BJ (cell line): ENCODE measurements around the gene GOT1. TPM values are rescaled to one million over a fixed set of nuclear protein-coding genes. Genes with fewer than 3 reads are reported as not detected.

Experiments
- CTCF ChIA-PET: fragments of 350-600 bp; formaldehyde crosslinking; extraction: SDS; loops from one replicate; lab custom pipeline; 2021; ENCODE audit warnings: antibody characterized with exemption, inconsistent platforms; lab: Yijun Ruan, JAX
- POLR2A ChIA-PET: fragments of 300-600 bp; sonication (Branson Sonifier 250); formaldehyde crosslinking; extraction: SDS; loops from one replicate; lab custom pipeline; 2021; ENCODE audit warnings: antibody characterized with exemption; lab: Charles Lee
- DNase-seq: peaks from one replicate; pipeline ENCODE4 v3.0.0-alpha.2; 2011; ENCODE audit warnings: low read depth
- H3K27me3 ChIP-seq: 2 replicates; pipeline ENCODE4 v1.6.0; 2011; ENCODE audit warnings: low read length; ENCODE audit not compliant: control insufficient read depth, insufficient read depth
- H3K36me3 ChIP-seq: 2 replicates; pipeline ENCODE4 v1.5.1; 2011; ENCODE audit warnings: low read length; ENCODE audit not compliant: control insufficient read depth, insufficient read depth
- H3K4me3 ChIP-seq: 2 replicates; pipeline ENCODE4 v1.5.1; 2011; ENCODE audit warnings: low read depth, mild to moderate bottlenecking, control low read depth, low read length
- CTCF ChIP-seq: IDR thresholded peaks from 2 replicates; pipeline ENCODE4 v1.5.1; 2011; ENCODE audit warnings: low read depth, mild to moderate bottlenecking, control low read depth, inconsistent platforms, low read length, moderate library complexity; ENCODE audit not compliant: insufficient read depth
- polyA plus RNA-seq: library from polyadenylated mRNA; depleted of rRNA; stranded (reverse); fragments of >200 nt; gene quantifications from 2 replicates; pipeline ENCODE4 v1.2.3, GENCODE V29; 2011

GOT1 gene
- polyA plus RNA-seq, 1 experiment, result 41.4 TPM

GRCh38 chr10:99418910-99419624 is 11.4 kb downstream of the GOT1 start:
- CTCF ChIA-PET, result interaction anchor here (1.0 to 1.1 kb wide), 2 partner anchors 15 to 27 kb away, joined by 3 to 5 read pairs; no protein-coding TSS in a partner anchor
- H3K4me3 ChIP-seq, result no peak overlapping the region
- no peak for DNase-seq
- POLR2A ChIA-PET, result no interaction called here
- TF ChIP-seq CTCF, result no peak
- no peaks in the 10 kb centered on the region for H3K27me3 ChIP-seq
- H3K36me3 ChIP-seq, result peaks cover 3% of the 10 kb centered on the region; the same call in 1 of the 2 replicates

GRCh38 chr10:99412099-99412498 is 18.3 kb downstream of the GOT1 start:
- ChIA-PET POLR2A (interaction anchor here (0.6 kb wide), 1 partner anchor 51 kb away, joined by 5 read pairs; no protein-coding TSS in a partner anchor), CTCF (interaction anchor here (0.7 to 1.5 kb wide), 7 partner anchors 9 to 199 kb away, joined by 3 to 8 read pairs (median 3); partner anchors contain the start of gene GOT1)
- no peak for TF ChIP-seq CTCF

GRCh38 chr10:99411546-99411945 is 18.9 kb downstream of the GOT1 start:
- no peaks in the 10 kb centered on the region for H3K27me3 ChIP-seq
- no peak for DNase-seq
- ChIA-PET POLR2A (no interaction called here), CTCF (interaction anchor here (0.7 to 1.5 kb wide), 7 partner anchors 9 to 200 kb away, joined by 3 to 8 read pairs (median 3); partner anchors contain the start of gene GOT1)
- TF ChIP-seq CTCF, result no peak
- no peak overlapping the region for H3K4me3 ChIP-seq
- H3K36me3 ChIP-seq, result peaks cover under 1% of the 10 kb centered on the region; the same call in 1 of the 2 replicates

More at GRCh38 chr10:99412099-99412498, 18.3 kb downstream of the GOT1 start:
- no peak overlapping the region for H3K4me3 ChIP-seq
- DNase-seq, result no peak
- no peaks in the 10 kb centered on the region for H3K27me3 ChIP-seq
- H3K36me3 ChIP-seq, result no peaks in the 10 kb centered on the region; the same call in 1 of the 2 replicates

GRCh38 chr10:99410876-99411275 is 19.5 kb downstream of the GOT1 start:
- CTCF ChIA-PET, result interaction anchor here (1.4 kb wide), 1 partner anchor 13 kb away, joined by 3 read pairs; no protein-coding TSS in a partner anchor

More at GRCh38 chr10:99410876-99411275, 19.5 kb downstream of the GOT1 start:
- H3K36me3 ChIP-seq, result peaks cover 3% of the 10 kb centered on the region
- POLR2A ChIA-PET, result no interaction called here
- TF ChIP-seq CTCF, result no peak
- no peaks in the 10 kb centered on the region for H3K27me3 ChIP-seq
- H3K4me3 ChIP-seq, result no peak overlapping the region
- DNase-seq, result no peak
